Epidermal melanocyte (primary cell): ENCODE measurements around the gene FAM124A.

Experiments used
- DNase-seq: peaks from one replicate; pipeline ENCODE4 v3.0.0; 2011; ENCODE audit warnings: low spot score; ENCODE audit not compliant: insufficient read length

FAM124A gene

DNA sequence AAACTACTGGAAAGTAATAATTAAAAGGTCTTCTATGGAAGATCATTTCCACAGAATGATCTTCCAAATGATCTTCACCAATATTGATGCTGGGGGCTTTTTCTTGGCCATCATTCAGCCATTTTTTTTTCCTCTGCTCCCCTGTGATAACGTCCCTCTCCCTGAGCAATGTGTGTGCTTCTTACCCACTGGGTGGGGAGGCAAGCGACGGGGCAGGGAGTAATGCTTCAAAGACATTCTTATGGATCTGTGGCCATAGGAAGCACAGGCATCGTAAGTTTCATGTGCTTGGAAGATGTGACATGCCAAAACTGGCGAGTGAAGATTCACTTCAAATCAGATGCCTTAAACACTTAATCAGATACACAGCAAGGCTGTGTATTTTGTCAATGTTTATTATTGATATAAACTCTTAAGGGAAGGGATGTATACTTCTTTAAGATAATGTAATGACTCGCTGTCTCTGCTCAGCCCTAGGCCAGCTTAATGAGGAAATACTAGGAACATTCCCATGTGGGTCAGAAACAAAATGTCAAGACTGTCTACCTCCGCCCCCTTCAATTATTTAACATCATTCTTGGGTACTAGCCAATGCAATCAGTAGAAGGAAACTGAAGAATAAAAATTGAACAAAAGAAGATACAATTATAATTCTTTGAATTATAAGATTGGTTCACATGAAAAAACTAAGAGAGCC lies 83.2 kb downstream of the FAM124A start:
- no peak for DNase-seq

DNA sequence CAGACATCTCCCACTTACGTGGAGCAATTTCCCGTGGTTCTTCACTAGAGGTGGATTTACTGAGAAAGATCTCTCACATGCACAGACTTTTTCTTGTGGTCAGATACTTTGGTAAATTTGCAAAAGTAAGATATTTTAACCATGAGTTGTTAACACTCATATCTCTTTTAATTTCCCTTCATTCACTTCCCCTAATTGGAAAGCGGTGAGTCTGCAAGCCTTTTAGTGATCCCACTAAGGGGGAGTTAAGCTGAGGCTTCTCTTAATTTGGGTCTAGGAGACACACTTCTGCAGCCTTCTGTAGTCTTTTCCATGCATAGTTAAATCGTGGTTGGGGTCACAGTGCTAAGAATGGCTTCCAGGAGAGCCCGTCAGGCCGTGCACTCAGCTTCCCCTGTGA lies 86.6 kb downstream of the FAM124A start:
- no peak for DNase-seq

DNA sequence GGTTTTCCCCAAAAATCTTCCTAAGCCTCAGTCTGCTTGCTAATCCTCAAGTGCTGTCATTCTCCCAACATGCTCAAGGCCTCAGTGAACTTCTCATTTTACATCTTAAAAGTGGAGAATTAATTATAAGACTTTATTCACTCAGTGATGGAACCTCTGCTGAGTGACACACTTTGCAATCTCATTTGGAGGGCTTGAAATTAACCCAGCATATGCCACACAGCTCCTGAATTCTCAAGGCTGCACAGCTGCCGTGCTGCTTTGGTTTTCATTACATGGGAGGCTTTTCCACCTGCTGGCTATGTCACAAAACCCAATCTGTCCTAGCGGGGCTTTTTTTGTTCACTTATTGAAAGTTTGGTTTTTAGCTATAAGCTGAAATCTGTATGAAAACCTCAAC lies 89.0 kb downstream of the FAM124A start:
- no peak for DNase-seq

- DNase-seq = no peak
Measured at GRCh38 chr13:51311957-51312520, 89.8 kb downstream of the FAM124A start.

- DNase-seq = no peak
Measured at GRCh38 chr13:51313619-51314018, 91.4 kb downstream of the FAM124A start.

- no peak for DNase-seq
Measured at GRCh38 chr13:51317262-51317661, 95.1 kb downstream of the FAM124A start.

- DNase-seq = no peak
Measured at GRCh38 chr13:51318015-51318414, 95.8 kb downstream of the FAM124A start.

GRCh38 chr13:51318876-51319275 lies 96.7 kb downstream of the FAM124A start:
- DNase-seq = no peak

- DNase-seq = no peak
Measured at GRCh38 chr13:51321836-51322235, 99.6 kb downstream of the FAM124A start.

GRCh38 chr13:51322826-51323225 lies 100.6 kb downstream of the FAM124A start:
- no peak for DNase-seq

DNA sequence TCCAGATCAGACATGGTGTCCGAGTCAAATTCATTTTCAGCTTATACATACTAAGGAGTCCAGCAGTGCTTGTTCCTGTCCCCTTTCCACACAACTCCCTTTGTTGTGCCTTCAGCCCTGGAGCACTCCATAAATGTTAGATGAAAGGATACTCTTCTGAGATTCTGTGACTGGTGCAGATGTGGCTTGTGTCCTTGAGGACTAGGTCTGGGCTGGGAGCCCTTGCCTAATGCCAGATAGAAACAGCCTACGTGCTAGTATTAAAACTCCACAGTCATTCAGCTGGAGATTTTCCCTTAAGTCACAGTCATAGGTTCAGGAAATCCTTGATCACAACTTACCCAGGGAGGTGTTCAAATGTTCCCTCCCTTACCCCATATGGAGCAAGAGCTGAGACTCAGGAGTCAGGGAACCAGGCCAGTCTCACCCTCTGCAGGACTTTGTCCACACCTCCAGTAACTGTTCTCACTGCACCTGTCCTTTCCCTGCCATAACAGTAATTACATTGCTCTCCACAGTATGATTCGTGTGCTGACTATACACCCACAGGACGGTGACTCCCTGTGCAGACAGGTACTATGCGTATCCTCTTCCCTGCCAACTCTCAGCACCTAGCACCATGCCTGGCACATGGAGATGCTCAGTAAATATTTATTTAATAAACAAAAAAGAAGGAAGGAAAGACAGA lies 101.8 kb downstream of the FAM124A start:
- no peak for DNase-seq

DNA sequence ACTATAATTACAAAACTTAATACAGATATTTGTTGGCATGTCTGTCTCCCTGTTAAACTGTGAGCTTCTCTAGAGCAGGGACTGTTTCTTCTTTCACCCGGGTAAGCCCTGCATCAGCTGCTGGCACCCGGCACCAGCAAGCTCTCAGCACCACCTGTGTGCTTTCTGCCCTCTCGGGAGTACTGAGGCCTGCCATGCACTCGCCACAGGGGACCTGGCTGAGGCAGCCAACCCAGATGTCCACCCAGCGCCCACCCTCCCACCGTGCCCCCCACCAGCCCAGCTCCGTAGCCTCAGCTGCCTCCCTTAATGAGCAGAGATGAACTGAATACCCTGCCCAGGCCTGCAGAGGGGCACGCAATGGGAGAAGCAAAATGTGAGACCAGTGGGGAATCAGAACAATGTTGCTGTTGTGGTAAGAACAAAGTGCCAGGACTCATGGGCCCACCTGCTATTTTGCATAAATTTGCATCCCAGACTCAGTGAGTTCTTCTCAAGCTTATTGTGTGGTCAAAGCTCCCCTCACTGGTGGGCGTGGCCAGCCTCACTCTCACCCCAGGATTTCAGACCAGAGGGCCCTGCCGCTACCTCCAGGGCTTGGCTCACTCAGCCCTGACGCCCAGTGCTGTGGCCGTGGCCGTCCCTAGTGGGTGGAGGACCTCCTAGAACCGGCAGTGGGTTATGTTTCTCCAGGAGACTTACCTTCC lies 102.7 kb downstream of the FAM124A start:
- DNase-seq = no peak

- DNase-seq = no peak
Measured at GRCh38 chr13:51325837-51326236, 103.6 kb downstream of the FAM124A start.

DNA sequence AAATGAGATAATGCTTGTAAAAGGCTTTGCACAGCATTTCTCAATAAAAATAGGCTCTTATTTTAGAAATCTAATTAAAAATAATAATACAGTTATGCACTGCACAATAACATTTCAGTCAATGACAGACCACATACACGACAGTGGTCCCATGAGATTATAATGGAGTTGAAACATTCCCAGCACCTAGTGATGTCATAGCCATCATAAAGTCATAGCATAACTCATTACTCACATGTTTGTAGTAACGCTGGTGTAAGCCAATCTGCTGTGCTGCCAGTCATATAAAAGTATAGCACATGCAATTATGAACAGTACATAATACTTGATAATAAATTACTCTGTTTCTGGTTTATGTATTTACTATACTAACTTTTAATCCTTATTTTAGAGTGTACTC lies 104.6 kb downstream of the FAM124A start:
- DNase-seq = no peak

DNA sequence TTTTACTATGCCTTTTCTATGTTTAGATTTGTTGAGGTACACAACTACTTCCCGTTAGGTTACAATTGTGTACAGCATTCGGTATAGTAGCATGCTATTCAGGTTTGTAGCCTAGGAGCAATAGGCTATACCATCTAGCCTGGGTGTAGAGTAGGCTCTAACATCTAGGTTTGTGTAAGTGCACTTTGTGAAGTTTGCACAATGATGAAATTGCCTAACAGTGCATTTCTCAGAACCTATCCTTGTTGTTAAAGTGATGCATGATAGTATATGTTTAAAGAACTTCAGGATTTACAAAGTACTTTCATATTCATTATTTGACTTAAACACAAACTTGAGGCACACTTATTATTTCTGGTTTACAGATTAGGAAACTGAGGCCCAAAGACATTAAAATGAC lies 105.8 kb downstream of the FAM124A start:
- DNase-seq = no peak

GRCh38 chr13:51328488-51328887 lies 106.3 kb downstream of the FAM124A start:
- DNase-seq = no peak

GRCh38 chr13:51329606-51330005 lies 107.4 kb downstream of the FAM124A start:
- no peak for DNase-seq

- no peak for DNase-seq
Measured at GRCh38 chr13:51330791-51331190, 108.6 kb downstream of the FAM124A start.

DNA sequence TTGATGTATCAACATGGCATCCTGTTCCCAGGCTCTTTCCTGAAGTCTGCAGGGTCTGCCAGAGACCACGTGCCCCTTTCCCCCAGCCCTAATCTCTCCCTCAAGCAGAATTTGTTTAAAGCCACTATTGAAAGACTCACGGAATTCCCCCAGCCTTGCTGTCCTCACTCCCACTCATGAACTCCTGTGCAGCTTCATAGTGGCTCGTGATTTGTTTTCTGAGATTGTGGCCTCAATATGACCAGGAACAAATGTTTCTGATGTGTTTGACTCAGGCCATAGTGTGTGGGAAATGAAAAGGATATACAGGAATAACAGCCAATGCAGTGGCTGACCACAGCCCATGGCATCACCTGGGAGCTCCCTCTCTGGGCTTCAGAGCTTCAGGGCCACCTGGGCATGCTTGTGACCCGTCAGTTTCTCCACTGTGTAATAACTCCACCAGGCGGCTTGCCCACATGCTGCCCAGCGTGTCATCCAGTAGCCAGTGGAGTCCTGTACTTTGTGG lies 109.2 kb downstream of the FAM124A start:
- DNase-seq = no peak

GRCh38 chr13:51332566-51333361 lies 110.6 kb downstream of the FAM124A start:
- no peak for DNase-seq

GRCh38 chr13:51333421-51333820 lies 111.2 kb downstream of the FAM124A start:
- DNase-seq = no peak
